DOHH2 (cell line): ENCODE data around the gene ATG2B.

Source experiments
- H3F3A ChIP-seq: fragments of 200-600 bp; sonication (generic), shearing (Covaris generic); 2 replicates; pipeline ENCODE4 v1.6.0; 2016; ENCODE audit warnings: antibody characterized with exemption, mild to moderate bottlenecking; ENCODE audit not compliant: control insufficient read depth, insufficient read depth
- H3K27ac ChIP-seq: fragments of 200-600 bp; sonication (generic); 2 replicates; pipeline ENCODE4 v1.5.1; 2014; ENCODE audit warnings: low read depth, mild to moderate bottlenecking, low read length, moderate library complexity
- H3K27me3 ChIP-seq: fragments of 200-600 bp; sonication (generic); 2 replicates; pipeline ENCODE4 v1.6.1; 2014; ENCODE audit warnings: mild to moderate bottlenecking, low read length, mixed read lengths; ENCODE audit not compliant: control insufficient read depth
- H3K36me3 ChIP-seq: fragments of 200-600 bp; sonication (generic); 2 replicates; pipeline ENCODE4 v1.6.1; 2014; ENCODE audit warnings: mild to moderate bottlenecking, low read length, moderate library complexity, mixed read lengths; ENCODE audit not compliant: control insufficient read depth
- H3K4me1 ChIP-seq: fragments of 200-600 bp; sonication (generic); 2 replicates; pipeline ENCODE4 v1.6.1; 2014; ENCODE audit warnings: mild to moderate bottlenecking, low read length, mixed read lengths; ENCODE audit not compliant: control insufficient read depth
- H3K4me2 ChIP-seq: fragments of 200-600 bp; sonication (generic); 2 replicates; pipeline ENCODE4 v1.6.0; 2014; ENCODE audit warnings: mild to moderate bottlenecking, low read length, moderate library complexity
- H3K4me3 ChIP-seq: fragments of 200-600 bp; sonication (generic); 2 replicates; pipeline ENCODE4 v1.5.1; 2014; ENCODE audit warnings: mild to moderate bottlenecking, low read length, mixed read lengths
- H3K79me2 ChIP-seq: fragments of 200-600 bp; sonication (generic); 2 replicates; pipeline ENCODE4 v1.6.1; 2014; ENCODE audit warnings: mild to moderate bottlenecking, low read length, mixed read lengths; ENCODE audit not compliant: control insufficient read depth
- H3K9me2 ChIP-seq: fragments of 200-600 bp; sonication (generic); replicated peaks from 2 replicates; pipeline ENCODE4 v1.6.1; 2014; ENCODE audit warnings: mild to moderate bottlenecking, low read length, mixed read lengths; ENCODE audit not compliant: control insufficient read depth
- H3K9me3 ChIP-seq: fragments of 200-600 bp; sonication (generic); 2 replicates; pipeline ENCODE4 v1.6.1; 2014; ENCODE audit warnings: antibody characterized with exemption, low read length, mixed read lengths; ENCODE audit not compliant: control insufficient read depth, insufficient read depth
- H4K20me1 ChIP-seq: fragments of 200-600 bp; sonication (generic); 2 replicates; pipeline ENCODE4 v1.6.0; 2014; ENCODE audit warnings: low read depth, mild to moderate bottlenecking, antibody characterized with exemption, low read length, moderate library complexity; ENCODE audit not compliant: control insufficient read depth, insufficient read depth
- EZH2phosphoT487 ChIP-seq: fragments of 200-600 bp; sonication (generic); IDR thresholded peaks from 2 replicates; pipeline ENCODE4 v1.6.1; 2017; ENCODE audit warnings: borderline replicate concordance, mild to moderate bottlenecking, antibody characterized with exemption, low read length, moderate library complexity, mixed read lengths
- TF ChIP-seq, protein P1 (sequence below): fragments of 200-600 bp; sonication (generic); IDR thresholded peaks from one replicate; pipeline ENCODE4 v1.5.1; 2014; ENCODE audit warnings: antibody characterized with exemption, mild to moderate bottlenecking, low read depth, low read length; ENCODE audit not compliant: poor library complexity, severe bottlenecking

The ATG2B gene

DNA sequence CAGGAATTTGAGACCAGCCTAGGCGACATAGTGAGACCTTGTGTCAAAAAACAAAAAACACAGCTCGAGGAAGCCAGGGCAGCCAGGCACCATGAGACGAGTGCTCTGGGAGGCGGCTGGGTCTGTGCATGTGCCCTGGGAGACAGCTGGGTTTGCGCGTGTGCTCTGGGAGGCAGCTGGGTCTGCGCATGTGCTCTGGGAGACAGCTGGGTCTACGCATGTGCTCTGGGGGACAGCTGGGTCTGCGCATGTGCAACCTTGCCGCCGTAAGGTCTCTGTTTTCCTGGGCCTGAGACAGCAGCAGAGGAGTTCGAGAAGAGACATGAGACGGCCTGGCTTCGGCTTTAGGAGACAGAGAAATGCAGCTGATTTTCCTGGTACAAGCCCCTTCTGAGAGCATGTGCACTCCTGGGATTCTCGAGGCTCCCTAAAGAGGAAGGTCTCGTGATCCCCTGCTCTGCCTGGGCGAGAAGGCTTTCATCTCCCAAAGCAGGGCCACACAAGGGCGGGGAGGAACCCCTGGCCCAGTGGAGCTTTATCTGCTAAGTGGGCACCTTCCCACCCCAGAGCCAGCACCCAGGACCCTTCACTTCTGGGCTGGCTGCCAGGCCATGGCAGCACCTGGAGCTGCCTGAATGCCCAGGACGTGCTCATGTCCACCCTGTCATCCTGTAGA lies 110.7 kb downstream of the ATG2B start:
- Histone ChIP-seq H3K4me1 (no peaks in the 10 kb centered on the region), H3K4me3 (no peak overlapping the region), H3K9me2 (no peaks in the 10 kb centered on the region), H3K36me3 (no peaks in the 10 kb centered on the region), H3K4me2 (no peak overlapping the region), H3K27ac (no peak overlapping the region), H3K27me3 (0 out of 2 replicates have a peak, but pooled peaks cover 4% of the 10 kb centered on the region), H4K20me1 (no peaks in the 10 kb centered on the region), H3K79me2 (no peaks in the 10 kb centered on the region), H3K9me3 (no peaks in the 10 kb centered on the region), H3F3A (no peaks in the 10 kb centered on the region)
- no peak for TF ChIP-seq EZH2phosphoT487
- TF ChIP-seq, protein P1, sequence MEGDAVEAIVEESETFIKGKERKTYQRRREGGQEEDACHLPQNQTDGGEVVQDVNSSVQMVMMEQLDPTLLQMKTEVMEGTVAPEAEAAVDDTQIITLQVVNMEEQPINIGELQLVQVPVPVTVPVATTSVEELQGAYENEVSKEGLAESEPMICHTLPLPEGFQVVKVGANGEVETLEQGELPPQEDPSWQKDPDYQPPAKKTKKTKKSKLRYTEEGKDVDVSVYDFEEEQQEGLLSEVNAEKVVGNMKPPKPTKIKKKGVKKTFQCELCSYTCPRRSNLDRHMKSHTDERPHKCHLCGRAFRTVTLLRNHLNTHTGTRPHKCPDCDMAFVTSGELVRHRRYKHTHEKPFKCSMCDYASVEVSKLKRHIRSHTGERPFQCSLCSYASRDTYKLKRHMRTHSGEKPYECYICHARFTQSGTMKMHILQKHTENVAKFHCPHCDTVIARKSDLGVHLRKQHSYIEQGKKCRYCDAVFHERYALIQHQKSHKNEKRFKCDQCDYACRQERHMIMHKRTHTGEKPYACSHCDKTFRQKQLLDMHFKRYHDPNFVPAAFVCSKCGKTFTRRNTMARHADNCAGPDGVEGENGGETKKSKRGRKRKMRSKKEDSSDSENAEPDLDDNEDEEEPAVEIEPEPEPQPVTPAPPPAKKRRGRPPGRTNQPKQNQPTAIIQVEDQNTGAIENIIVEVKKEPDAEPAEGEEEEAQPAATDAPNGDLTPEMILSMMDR, result no peak

DNA sequence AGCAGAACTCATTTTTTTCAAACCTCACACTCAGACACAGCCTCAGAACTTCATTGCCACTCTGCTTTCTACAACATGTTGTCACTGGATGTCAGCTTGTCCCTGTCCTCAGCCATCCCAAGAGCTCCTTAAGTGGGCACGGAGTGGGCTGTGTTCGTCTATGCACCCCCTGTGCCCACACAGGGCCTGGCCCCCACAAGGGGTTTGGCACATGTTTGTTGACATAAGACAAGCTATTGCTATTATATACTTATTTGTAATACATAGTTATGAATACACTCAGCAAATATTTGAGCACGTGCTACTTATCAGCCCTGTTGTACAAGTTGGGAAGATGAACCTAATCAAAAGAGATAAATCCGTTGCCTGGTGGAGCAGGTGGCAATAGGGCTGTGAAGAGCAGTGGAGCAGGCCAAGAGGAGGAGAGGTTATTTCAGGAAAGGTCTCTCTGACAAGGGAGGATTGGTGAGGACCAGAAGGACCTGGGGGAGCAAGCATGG lies 111.4 kb downstream of the ATG2B start:
- H3K79me2 ChIP-seq, result no peaks in the 10 kb centered on the region
- no peak overlapping the region for H3K27ac ChIP-seq
- H3K4me3 ChIP-seq, result no peak overlapping the region
- no peaks in the 10 kb centered on the region for H3K9me3 ChIP-seq
- H3K27me3 ChIP-seq, result 0 out of 2 replicates have a peak, but pooled peaks cover 4% of the 10 kb centered on the region
- no peaks in the 10 kb centered on the region for H4K20me1 ChIP-seq
- TF ChIP-seq EZH2phosphoT487, result no peak
- TF ChIP-seq, protein P1, result no peak
- H3K4me1 ChIP-seq, result no peaks in the 10 kb centered on the region
- no peaks in the 10 kb centered on the region for H3K9me2 ChIP-seq
- H3K4me2 ChIP-seq, result no peak overlapping the region
- H3F3A ChIP-seq, result no peaks in the 10 kb centered on the region
- H3K36me3 ChIP-seq, result no peaks in the 10 kb centered on the region

GRCh38 chr14:96250485-96250884 lies 112.7 kb downstream of the ATG2B start:
- H3K9me3 ChIP-seq, result no peaks in the 10 kb centered on the region
- no peaks in the 10 kb centered on the region for H3K79me2 ChIP-seq
- H3K36me3 ChIP-seq, result no peaks in the 10 kb centered on the region
- H3K4me3 ChIP-seq, result no peak overlapping the region
- no peaks in the 10 kb centered on the region for H3K4me1 ChIP-seq
- no peak for TF ChIP-seq EZH2phosphoT487
- TF ChIP-seq, protein P1, result no peak
- 0 out of 2 replicates have a peak, but pooled peaks cover 3% of the 10 kb centered on the region for H3K27me3 ChIP-seq
- no peaks in the 10 kb centered on the region for H3F3A ChIP-seq
- no peak overlapping the region for H3K27ac ChIP-seq
- H4K20me1 ChIP-seq, result no peaks in the 10 kb centered on the region
- no peaks in the 10 kb centered on the region for H3K9me2 ChIP-seq
- no peak overlapping the region for H3K4me2 ChIP-seq
